Suprapubic skin (tissue), 4 donors: ENCODE data around the gene CDH4. TPM values are rescaled to one million over a fixed set of nuclear protein-coding genes. Genes with fewer than 3 reads are reported as not detected.

ENCODE experiments used
- DNase-seq, 2 donors: peaks; one replicate each; pipeline ENCODE4 v3.0.0-alpha.2; 2019; ENCODE audit warnings: low spot score in 2 of 2
- H3K27ac ChIP-seq: fragments of 200-600 bp; sonication (generic); one replicate; pipeline ENCODE4 v1.5.1; 2019
- H3K27me3 ChIP-seq: fragments of 200-600 bp; sonication (generic); one replicate; pipeline ENCODE4 v1.5.1; 2019
- H3K36me3 ChIP-seq: fragments of 200-600 bp; sonication (generic); one replicate; pipeline ENCODE4 v1.5.1; 2019
- H3K4me1 ChIP-seq: fragments of 200-600 bp; sonication (generic); one replicate; pipeline ENCODE4 v1.5.1; 2019
- H3K4me3 ChIP-seq: fragments of 200-600 bp; sonication (generic); one replicate; pipeline ENCODE4 v1.5.1; 2019; ENCODE audit warnings: mild to moderate bottlenecking
- H3K9me3 ChIP-seq: fragments of 200-600 bp; sonication (generic); one replicate; pipeline ENCODE4 v1.5.1; 2019
- EP300 ChIP-seq: sonication (generic); formaldehyde crosslinking; IDR thresholded peaks from one replicate; pipeline ENCODE4 v1.6.1; 2017; ENCODE audit warnings: antibody characterized with exemption
- POLR2A ChIP-seq, 2 donors: fragments of 450-650 bp; IDR thresholded peaks; one replicate each; pipeline ENCODE4 v1.6.1; 2017; ENCODE audit warnings: antibody characterized with exemption in 2 of 2, mild to moderate bottlenecking in 2 of 2, moderate library complexity in 2 of 2
- POLR2AphosphoS5 ChIP-seq, 3 donors: sonication (generic); formaldehyde crosslinking; IDR thresholded peaks; one replicate each; pipeline ENCODE4 v1.6.1; 2017; ENCODE audit warnings: antibody characterized with exemption in 3 of 3
- WGBS: methylation state at CpG from one replicate; pipeline ENCODE4 v1.1.5; 2018; 5-methylcytosine and 5-hydroxymethylcytosine counted together
- total RNA-seq, 4 donors: library from RNA; depleted of rRNA; stranded (reverse); fragments of >200 nt; gene quantifications; one replicate each; pipeline ENCODE4 v1.1.0, GENCODE V29; 2016
- TF ChIP-seq, protein P1 (sequence below), 2 donors: fragments of 200-600 bp in 1 of 2; fragments of 450-650 bp in 1 of 2; sonication (generic) in 1 of 2; IDR thresholded peaks; one replicate each; pipeline ENCODE4 v1.5.1; 2016 to 2019; ENCODE audit warnings: antibody characterized with exemption in 2 of 2, mild to moderate bottlenecking in 1 of 2, moderate library complexity in 1 of 2

Gene CDH4
- total RNA-seq, 4 donors from 2014 or later = 0.91 to 5.9 (median 2.6) TPM

DNA sequence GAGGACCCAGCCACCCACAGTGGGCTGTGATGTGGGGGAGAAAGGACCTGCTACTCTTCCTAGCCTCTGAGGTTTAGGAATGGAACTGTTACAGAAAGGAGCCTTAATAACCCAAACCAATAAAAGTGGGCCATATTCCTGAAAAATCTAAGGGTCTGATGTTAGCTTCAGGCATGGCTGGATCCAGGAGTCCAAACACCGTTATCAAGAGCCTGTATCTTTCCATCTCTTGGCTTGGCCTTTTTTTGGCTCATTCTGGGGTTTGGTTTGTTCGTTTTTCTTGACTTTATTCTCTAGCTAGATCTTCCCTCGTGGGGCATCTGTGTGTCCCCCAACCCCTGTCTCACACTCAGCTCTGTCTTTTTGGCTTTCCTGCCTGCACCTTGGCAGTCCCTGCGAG lies 38.7 kb downstream of the CDH4 start:
- WGBS = 64% methylated on average over 4 of the region's 4 CpGs
- Histone ChIP-seq H3K27me3 (peaks cover 3% of the 10 kb centered on the region), H3K4me3 (no peak overlapping the region), H3K36me3 (no peaks in the 10 kb centered on the region), H3K27ac (no peak overlapping the region), H3K9me3 (no peaks in the 10 kb centered on the region), H3K4me1 (no peaks in the 10 kb centered on the region)
- TF ChIP-seq POLR2AphosphoS5 (IDR thresholded peaks at IDR 0.05) = no peak
- no peak for TF ChIP-seq EP300
- TF ChIP-seq, protein P1, sequence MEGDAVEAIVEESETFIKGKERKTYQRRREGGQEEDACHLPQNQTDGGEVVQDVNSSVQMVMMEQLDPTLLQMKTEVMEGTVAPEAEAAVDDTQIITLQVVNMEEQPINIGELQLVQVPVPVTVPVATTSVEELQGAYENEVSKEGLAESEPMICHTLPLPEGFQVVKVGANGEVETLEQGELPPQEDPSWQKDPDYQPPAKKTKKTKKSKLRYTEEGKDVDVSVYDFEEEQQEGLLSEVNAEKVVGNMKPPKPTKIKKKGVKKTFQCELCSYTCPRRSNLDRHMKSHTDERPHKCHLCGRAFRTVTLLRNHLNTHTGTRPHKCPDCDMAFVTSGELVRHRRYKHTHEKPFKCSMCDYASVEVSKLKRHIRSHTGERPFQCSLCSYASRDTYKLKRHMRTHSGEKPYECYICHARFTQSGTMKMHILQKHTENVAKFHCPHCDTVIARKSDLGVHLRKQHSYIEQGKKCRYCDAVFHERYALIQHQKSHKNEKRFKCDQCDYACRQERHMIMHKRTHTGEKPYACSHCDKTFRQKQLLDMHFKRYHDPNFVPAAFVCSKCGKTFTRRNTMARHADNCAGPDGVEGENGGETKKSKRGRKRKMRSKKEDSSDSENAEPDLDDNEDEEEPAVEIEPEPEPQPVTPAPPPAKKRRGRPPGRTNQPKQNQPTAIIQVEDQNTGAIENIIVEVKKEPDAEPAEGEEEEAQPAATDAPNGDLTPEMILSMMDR (IDR thresholded peaks at IDR 0.05) = no peak
- no peak for TF ChIP-seq POLR2A (IDR thresholded peaks at IDR 0.05)
- DNase-seq = no peak

DNA sequence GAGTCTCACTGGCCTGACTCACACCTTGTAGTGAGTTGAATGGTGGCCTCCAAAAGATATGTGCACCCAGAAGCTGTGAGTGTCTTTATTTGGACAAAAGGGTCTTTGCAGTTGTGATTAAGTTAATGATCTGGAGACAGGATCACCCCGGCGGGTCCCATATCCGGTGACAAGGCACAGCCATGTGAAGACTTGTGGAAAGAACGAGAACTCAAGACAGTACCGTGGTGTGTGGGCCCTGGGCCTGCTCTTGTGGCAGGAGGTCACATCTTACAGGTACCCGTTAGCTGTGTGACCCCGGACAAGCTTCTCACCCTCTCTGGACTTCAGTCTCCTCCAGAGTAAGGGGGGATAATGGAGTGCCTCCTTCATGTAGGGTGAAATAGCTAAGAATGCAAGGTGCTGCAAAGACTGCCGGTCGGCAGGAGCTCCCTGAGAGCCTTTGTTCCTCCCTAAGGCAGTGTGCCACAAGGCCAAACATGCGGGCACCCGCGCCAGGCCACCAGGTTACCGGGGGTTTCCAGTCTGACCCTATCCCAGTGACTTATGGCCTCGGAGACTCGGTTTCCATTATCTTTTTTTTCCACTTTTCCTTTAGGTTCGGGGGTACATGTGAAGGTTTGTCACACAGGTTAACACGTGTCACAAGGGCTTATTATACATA lies 39.2 kb downstream of the CDH4 start:
- 92% methylated on average over 15 of the region's 17 CpGs for WGBS
- H3K27me3 ChIP-seq = peaks cover 3% of the 10 kb centered on the region
- no peak overlapping the region for H3K27ac ChIP-seq
- no peak overlapping the region for H3K4me3 ChIP-seq
- no peaks in the 10 kb centered on the region for H3K9me3 ChIP-seq
- TF ChIP-seq, protein P1 (IDR thresholded peaks at IDR 0.05) = no peak
- no peak for TF ChIP-seq POLR2AphosphoS5 (IDR thresholded peaks at IDR 0.05)
- TF ChIP-seq POLR2A (IDR thresholded peaks at IDR 0.05) = no peak
- TF ChIP-seq EP300 = no peak
- H3K4me1 ChIP-seq = no peaks in the 10 kb centered on the region
- H3K36me3 ChIP-seq = no peaks in the 10 kb centered on the region
- no peak for DNase-seq

DNA sequence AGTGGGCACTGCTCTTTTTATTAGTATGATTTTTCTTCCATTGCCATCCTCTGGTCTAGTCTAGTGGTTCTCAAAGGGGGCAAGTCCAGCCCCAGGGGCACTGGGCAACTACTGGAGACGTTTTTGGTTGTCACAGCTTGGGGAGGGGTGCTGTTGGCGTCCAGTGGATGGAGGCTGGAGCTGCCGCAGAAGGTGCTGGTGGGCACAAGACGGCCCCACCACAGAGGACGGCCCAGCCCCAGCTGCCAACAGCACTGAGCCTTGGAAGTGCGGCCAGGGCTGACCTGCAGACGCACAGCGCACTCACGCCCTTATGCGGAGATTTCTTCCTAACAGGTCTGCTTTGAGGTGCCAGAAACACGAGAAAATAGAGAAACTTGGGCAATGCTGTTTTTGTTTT lies 40.3 kb downstream of the CDH4 start:
- 85% methylated on average over 10 of the region's 11 CpGs for WGBS
- Histone ChIP-seq H3K36me3 (no peaks in the 10 kb centered on the region), H3K4me3 (no peak overlapping the region), H3K27me3 (no peaks in the 10 kb centered on the region), H3K9me3 (no peaks in the 10 kb centered on the region), H3K4me1 (no peaks in the 10 kb centered on the region), H3K27ac (no peak overlapping the region)
- TF ChIP-seq, protein P1 (IDR thresholded peaks at IDR 0.05) = no peak
- TF ChIP-seq POLR2A (IDR thresholded peaks at IDR 0.05) (no peak), POLR2AphosphoS5 (IDR thresholded peaks at IDR 0.05) (no peak), EP300 (no peak)
- no peak for DNase-seq

DNA sequence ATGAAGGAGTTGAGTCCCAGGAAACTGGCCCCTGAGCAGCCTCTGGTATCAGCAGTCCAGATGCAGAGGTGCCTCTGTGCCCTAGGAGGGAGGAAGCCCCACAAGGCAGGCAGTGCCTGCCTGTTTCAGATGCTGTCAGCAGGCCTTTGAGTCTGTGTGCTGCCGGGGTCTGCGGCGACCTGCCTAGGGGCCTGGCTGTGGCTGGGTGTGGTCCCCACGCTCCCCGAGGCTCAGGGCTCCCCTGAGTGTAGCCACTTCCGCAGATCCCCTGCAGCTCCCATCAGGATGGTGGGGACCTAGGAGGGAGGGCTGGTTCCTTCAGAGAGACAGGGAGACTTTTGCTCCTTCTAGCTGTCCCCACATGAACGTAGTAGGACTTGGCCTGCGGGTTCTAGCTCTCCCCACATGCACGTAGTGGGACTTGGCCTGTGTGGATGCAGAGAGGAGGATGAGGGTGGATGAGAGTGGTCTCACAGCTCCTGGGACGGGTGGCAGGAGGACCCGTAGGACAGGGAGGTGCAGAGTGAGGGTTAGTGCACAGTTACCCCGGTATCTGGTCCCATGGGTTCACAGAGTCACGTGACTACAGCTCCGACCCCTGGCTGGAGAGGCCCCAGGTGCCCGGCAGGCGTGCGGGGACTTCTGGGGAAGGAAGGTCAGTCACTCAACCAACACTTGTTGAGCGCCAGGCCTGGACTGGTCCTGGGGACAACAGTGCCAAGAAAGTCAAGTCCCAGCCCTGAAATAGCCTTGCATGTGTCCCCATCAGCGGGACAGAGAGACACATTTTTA lies 41.0 kb downstream of the CDH4 start:
- WGBS = 85% methylated on average over 7 of the region's 19 CpGs
- Histone ChIP-seq H3K9me3 (no peaks in the 10 kb centered on the region), H3K4me1 (no peaks in the 10 kb centered on the region)

DNA sequence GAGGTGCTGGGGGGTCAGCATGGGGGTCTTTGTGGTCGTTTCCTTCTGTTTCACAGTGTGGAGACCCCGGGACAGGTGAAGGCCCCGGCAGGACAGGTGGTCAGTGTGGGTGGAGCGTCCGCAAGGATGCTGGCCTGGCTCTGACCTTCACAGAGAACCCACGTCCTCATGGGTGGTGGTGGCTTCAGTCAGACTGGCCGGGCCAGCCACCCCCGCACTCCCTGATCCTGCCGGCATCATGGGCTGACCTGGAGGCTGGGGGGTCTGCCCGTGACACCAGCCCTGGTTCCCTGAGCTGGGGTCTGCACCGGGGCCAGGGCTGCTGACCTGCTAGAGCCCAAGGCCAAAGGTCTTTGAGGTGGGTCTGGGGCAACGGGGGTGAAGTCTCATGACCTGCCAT lies 41.9 kb downstream of the CDH4 start:
- Histone ChIP-seq H3K36me3 (no peaks in the 10 kb centered on the region), H3K4me1 (no peaks in the 10 kb centered on the region), H3K27me3 (no peaks in the 10 kb centered on the region), H3K4me3 (no peak overlapping the region), H3K9me3 (no peaks in the 10 kb centered on the region), H3K27ac (no peak overlapping the region)
- no peak for DNase-seq
- WGBS = 96% methylated on average over 5 of the region's 12 CpGs
- TF ChIP-seq, protein P1 (IDR thresholded peaks at IDR 0.05) = no peak
- TF ChIP-seq POLR2AphosphoS5 (IDR thresholded peaks at IDR 0.05) (no peak), EP300 (no peak), POLR2A (IDR thresholded peaks at IDR 0.05) (no peak)

More for the DNA sequence above, 41.0 kb downstream of the CDH4 start:
- Histone ChIP-seq H3K27ac (no peak overlapping the region), H3K27me3 (no peaks in the 10 kb centered on the region), H3K36me3 (no peaks in the 10 kb centered on the region), H3K4me3 (no peak overlapping the region)
- TF ChIP-seq, protein P1 (IDR thresholded peaks at IDR 0.05) = no peak
- TF ChIP-seq EP300 (no peak), POLR2AphosphoS5 (IDR thresholded peaks at IDR 0.05) (no peak), POLR2A (IDR thresholded peaks at IDR 0.05) (no peak)
- no peak for DNase-seq
